ACHN (cell line): Measurements from ENCODE around the gene DNAH2.
"Not testable (repeated sequence)": the region's sequence is repeated elsewhere in the genome, so short reads cannot be mapped to it uniquely, and the experiment has no call there.

Experiments
- DNase-seq: peaks from one replicate; pipeline ENCODE4 v3.0.0-alpha.2; 2015
- in situ Hi-C: cut with HindIII; loops from 2 replicates; pipeline ENCODE4 v1.10.0; 2017; ENCODE audit warnings: low sequenced_read_pairs, low pct_ligation_motif_present, low pct_unique_long_range_greater_than_20kb

Gene DNAH2

DNA sequence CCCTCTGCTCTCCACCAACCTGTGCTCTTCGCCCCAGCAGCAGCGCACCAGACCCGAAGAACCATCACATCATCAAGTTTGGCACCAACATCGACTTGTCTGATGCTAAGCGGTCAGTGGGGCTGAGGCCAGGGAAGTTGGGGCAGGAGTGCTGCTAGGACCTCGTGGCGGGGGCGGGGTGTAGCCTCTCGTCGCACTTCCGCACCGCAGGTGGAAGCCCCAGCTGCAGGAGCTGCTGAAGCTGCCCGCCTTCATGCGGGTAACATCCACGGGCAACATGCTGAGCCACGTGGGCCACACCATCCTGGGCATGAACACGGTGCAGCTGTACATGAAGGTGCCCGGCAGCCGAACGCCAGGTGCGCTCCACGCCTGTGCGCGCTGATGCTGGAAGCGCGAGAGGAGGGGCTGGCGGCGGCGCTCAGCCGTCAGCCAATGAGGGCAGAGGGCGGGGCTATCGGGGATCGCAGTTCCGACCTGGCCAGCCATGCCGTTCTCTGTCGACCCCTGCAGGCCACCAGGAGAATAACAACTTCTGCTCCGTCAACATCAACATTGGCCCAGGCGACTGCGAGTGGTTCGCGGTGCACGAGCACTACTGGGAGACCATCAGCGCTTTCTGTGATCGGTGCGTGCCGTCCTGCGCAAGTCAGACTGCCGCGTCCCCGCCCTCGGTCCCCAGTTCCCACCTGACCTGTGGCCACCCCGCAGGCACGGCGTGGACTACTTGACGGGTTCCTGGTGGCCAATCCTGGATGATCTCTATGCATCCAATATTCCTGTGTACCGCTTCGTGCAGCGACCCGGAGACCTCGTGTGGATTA, 134.1 kb downstream of the DNAH2 start:
- in situ Hi-C loops, result no loop called here

DNA sequence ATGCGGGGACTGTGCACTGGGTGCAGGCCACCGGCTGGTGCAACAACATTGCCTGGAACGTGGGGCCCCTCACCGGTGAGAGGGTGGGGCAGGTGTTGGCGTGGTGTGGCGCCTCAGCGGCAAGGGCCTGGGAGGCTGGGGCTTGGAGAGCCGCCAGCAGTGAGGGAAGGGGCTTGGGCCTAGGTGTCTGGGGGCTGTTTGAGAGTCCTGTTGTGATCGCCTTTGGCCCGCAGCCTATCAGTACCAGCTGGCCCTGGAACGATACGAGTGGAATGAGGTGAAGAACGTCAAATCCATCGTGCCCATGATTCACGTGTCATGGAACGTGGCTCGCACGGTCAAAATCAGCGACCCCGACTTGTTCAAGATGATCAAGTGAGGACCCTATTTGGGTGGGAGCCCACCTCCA, 134.7 kb downstream of the DNAH2 start:
- in situ Hi-C loops, result no loop called here
- no peak for DNase-seq

More for the DNA sequence above, 134.1 kb downstream of the DNAH2 start:
- DNase-seq, result peak; percentile 90

DNA sequence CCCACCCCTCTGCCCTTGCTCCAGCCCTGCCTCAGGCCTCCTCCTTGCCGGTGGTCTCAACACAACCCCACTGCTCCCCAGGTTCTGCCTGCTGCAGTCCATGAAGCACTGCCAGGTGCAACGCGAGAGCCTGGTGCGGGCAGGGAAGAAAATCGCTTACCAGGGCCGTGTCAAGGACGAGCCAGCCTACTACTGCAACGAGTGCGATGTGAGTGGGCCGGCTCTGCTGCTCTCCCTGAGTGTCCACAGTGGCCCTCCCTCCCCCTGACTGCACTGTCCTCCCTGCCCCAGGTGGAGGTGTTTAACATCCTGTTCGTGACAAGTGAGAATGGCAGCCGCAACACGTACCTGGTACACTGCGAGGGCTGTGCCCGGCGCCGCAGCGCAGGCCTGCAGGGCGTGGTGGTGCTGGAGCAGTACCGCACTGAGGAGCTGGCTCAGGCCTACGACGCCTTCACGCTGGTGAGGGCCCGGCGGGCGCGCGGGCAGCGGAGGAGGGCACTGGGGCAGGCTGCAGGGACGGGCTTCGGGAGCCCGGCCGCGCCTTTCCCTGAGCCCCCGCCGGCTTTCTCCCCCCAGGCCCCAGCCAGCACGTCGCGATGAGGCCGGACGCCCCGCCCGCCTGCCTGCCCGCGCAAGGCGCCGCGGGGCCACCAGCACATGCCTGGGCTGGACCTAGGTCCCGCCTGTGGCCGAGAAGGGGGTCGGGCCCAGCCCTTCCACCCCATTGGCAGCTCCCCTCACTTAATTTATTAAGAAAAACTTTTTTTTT, 135.6 kb downstream of the DNAH2 start:
- in situ Hi-C loops, result no loop called here
- no peak for DNase-seq

DNA sequence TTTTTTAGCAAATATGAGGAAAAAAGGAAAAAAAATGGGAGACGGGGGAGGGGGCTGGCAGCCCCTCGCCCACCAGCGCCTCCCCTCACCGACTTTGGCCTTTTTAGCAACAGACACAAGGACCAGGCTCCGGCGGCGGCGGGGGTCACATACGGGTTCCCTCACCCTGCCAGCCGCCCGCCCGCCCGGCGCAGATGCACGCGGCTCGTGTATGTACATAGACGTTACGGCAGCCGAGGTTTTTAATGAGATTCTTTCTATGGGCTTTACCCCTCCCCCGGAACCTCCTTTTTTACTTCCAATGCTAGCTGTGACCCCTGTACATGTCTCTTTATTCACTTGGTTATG, 136.1 kb downstream of the DNAH2 start:
- DNase-seq, result no peak
- in situ Hi-C loops, result no loop called here

DNA sequence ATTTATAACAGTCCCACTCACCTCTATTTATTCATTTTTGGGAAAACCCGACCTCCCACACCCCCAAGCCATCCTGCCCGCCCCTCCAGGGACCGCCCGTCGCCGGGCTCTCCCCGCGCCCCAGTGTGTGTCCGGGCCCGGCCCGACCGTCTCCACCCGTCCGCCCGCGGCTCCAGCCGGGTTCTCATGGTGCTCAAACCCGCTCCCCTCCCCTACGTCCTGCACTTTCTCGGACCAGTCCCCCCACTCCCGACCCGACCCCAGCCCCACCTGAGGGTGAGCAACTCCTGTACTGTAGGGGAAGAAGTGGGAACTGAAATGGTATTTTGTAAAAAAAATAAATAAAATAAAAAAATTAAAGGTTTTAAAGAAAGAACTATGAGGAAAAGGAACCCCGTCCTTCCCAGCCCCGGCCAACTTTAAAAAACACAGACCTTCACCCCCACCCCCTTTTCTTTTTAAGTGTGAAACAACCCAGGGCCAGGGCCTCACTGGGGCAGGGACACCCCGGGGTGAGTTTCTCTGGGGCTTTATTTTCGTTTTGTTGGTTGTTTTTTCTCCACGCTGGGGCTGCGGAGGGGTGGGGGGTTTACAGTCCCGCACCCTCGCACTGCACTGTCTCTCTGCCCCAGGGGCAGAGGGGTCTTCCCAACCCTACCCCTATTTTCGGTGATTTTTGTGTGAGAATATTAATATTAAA, 136.7 kb downstream of the DNAH2 start:
- no peak for DNase-seq
- in situ Hi-C loops, result no loop called here

DNA sequence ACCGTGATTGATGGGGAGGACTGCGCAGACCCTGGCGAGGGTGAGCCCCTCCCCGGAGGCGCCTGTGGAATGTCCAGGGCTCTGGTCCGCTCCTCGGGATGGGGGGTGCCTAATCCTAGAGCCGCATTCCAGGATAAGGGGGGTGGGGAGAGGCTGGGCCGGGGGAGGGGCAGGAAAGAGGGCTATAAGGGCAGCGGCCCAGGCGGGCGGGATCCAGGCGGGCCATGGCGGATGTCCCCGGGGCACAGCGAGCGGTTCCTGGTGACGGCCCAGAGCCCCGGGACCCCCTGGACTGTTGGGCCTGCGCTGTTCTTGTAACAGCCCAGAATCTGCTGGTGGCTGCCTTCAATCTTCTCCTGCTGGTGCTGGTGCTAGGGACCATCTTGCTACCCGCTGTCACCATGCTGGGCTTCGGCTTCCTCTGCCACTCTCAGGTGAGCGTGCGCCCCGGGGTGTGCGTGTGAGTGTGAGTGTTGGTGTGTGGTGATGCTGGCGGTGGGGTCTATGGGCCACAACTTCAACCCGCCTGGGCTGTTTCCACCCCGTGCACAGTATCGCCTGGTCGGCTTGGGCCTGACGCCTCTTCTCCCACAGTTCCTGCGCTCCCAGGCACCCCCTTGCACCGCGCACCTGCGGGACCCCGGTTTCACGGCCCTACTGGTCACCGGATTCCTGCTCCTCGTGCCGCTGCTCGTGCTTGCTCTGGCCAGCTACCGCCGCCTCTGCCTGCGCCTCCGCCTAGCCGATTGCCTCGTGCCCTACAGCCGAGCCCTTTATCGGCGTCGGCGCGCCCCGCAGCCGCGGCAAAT, 137.5 kb downstream of the DNAH2 start, which contains the start of gene TMEM88:
TMEM88 (plus strand) TSS at position 216 of the 809 bp plus-strand sequence; CDS start at position 225, 9 bp downstream.
- DNase-seq, result no peak
- in situ Hi-C loops, result no loop called here

DNA sequence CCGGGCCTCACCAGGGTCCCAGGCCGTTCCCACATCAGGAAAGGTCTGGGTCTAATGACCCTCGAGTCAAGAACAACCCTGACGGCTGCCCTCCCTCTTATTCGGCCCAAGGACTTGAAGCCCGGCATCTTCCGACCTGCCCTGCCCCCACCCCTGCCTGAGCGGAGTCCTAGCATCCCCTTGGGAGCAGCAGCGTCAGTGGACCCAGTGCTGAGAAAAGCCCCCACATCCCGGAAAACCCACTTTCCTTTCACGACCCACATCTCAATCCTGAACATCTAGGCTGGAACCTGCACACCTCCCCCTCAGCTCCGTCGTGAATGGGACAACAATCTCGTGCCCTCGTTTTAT, 138.1 kb downstream of the DNAH2 start:
- DNase-seq, result no peak
- in situ Hi-C loops, result no loop called here

DNA sequence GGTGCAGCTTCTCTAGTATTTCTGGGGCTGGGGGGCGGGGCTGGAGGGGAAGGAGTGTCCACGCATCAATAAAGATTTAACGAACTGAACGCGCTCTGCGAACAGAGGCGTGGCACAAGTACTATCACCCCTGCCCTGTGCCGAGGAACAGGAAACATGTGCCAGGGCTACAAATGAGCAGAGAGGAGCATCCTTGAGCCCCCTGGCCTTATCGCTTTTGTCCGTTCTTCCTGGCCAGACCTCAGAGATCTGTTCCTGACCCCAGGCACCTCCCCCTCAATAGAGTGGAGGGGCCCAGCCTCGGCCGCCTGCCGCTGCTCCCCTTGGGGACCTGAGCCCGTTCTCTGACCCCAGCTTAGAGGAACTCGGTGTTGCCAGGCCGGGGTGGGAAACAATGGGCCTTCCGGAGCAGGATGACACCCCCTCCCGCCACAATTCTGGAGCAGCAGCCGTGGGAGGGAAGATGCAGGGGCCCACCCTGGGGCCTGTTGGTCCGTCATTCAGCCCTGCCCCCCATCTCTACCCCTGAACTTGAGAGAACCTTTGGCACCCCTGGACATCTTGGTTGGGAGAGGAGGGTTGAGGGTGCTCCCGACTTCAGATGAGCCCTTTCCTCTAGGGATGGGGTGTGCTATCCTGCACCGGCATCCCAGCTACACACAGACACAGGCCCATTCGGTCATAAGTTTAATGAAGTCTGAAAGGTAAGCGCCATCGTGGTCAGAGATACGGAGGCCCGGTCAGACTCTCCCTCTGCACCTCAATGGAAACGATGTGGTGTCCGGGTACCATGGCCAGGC, 138.7 kb downstream of the DNAH2 start:
- no peak for DNase-seq
- in situ Hi-C loops, result no loop called here

DNA sequence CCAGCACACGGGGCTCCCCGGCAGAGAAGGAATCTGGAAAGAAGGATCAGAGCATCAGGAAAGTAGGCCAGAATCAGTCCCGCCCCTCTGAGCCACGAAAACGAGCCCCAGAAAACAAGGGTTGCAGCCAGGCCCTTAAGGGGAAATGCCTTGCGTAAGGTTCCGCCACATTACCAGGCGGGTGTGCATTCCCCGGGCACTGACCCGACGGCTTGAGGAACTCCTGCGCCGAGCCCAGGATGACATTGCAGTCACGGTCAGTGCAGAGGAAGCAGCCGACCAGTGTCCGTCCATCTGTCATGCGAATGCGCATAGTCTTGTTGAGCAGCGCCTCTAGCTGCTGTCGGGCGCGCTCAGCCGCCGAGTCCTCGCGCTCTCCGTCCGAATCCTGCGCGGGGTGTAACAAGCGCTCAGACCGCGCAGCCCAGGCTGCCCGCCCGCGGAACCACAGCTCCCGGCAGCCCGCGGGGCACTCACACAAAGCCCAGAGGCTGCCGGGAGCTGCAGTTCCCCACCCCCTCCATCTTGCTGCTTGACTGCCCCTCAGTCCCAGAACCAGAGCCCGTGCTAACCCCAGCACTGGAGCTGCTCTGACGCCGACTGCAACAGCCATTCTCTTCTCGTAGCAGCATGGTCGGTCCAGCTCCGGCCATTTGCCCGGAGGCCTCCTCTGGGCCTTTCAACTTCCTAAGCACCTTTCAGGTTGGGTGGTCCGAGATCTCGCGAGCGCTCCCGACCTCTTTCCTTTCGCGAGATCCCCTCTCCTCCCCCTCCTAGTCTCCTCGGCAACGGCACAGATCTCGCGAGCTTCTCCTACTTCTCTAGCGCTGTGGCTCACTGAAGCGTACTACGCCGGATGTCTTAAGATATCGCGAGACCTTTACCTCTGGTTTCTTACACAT, 139.5 kb downstream of the DNAH2 start, which contains the start of gene NAA38:
NAA38 (minus strand) TSS at position 749 of the 902 bp plus-strand sequence; CDS start at position 653, 96 bp downstream.
- DNase-seq, result peak; percentile 100
- in situ Hi-C loops, result no loop called here

DNA sequence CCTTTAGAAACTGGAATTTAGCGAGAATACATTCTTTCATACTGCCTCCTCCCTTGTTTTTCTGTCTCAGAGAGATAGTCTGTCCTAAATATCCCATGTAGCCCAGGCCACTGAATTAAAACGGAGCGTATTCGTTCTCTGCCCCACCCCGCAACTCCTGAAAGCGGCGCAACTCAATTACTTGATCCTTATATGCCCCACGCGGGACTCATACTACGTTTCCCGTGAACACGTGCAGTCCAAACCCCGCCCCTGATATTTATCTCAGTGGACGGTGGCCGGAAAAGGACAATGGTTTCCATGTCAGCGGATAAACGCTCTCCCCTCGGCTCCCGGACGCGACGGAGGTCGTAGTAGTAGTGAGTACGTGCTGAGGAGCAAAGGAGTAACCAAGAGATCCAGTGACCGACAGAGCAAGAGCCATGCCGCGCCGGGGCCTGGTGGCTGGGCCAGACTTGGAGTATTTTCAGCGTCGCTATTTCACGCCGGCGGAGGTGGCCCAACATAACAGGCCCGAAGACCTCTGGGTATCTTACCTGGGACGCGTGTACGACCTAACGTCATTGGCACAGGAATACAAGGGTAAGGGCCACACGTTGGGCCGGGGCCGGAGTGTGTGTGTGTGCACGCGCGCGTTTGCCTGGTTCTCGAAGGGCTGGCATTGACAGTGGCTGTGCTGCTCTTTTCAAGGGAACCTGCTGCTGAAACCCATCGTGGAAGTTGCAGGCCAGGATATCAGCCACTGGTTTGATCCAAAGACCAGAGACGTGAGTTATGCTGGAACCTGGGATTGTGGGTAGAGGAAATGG, 140.4 kb downstream of the DNAH2 start, which contains the start of gene CYB5D1:
CYB5D1 (plus strand) TSS at position 291 of the 809 bp plus-strand sequence; CDS start at position 423, 132 bp downstream.
- in situ Hi-C loops, result no loop called here
- DNase-seq, result peak; percentile 94

DNA sequence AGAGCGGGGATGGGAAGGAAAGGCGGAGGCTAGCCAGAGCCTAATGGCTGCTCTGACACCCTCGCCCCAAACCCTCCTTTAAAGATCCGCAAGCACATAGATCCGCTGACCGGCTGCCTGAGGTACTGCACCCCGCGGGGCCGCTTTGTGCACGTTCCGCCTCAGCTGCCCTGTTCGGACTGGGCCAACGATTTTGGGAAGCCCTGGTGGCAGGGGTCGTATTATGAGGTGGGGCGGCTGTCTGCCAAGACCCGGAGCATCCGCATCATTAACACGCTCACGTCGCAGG, 140.9 kb downstream of the DNAH2 start:
- DNase-seq, result peak; percentile 77
- in situ Hi-C loops, result no loop called here

DNA sequence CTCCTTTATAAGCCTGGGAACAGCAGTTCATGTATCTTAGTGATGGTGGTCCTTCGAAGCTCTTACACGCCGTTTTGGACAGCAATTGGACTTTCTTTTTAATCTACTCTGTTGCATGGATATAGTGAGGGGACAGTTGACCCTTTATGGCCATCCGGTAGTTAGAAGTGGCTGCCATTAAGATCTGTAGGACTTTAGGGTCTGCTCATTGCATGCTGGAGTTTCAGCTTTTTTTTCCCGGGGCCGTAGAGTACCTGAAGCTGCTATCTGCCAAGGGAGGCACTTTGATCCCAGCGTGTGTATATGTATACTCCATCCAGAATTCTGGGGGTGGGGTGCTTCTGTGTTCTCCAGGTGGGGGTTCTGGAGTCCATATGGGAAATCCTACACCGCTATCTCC, 141.5 kb downstream of the DNAH2 start:
- no peak for DNase-seq
- in situ Hi-C loops, result no loop called here

DNA sequence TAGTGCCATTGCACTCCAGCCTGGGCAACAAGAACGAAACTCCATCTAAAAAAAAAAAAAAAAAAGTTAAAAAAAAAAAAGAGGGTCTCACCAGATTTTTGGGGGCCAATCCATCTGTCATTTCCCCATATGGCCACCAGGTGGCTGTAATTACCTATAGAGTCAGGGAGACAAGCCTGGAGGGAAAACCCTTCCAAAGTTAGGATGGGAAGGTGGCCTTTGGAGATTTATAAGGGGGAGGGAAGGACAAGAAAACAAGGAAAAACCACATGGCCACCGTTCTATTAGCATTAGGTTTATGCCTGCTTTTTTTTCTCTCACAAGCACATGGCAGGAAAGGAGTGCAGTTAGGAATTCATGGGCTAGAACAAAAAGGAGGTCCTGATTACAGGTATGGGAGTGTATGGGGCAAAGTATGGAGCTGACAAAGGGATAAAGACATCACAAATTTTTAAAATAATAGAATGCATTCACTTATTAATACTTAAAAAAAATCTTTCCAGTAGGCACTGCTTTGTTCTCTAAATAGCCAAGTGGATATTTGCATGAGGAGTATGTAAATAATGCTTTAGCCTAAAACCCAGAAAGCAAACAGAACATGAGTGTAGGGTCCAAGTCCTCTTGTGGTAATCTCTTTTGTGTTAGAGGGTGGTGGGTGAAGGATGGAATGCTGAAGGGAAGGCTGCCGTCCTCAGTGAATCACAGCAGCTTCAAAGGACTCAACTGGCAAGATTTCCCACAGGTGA, 145.3 kb downstream of the DNAH2 start:
- peak; percentile 59 for DNase-seq
- in situ Hi-C loops, result no loop called here

DNA sequence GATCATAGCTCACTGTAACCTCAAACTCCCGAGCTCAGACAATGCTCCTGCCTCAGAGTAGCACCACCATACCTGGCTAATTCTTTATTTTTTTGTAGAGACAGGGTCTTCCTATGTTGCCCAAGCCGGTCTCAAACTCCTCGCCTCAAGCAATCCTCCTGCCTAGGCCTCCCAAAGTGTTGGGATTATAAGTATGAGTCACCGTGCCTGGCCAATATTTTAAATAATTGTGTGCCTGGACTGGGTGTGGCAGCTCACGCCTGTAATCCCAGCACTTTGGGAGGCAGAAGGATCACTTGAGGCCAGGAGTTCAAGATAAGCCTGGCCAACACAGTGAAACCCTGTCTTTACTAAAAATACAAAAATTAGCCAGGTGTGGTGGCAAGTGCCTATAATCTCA, 146.8 kb downstream of the DNAH2 start:
- in situ Hi-C loops, DNase-seq: not testable (repeated sequence)

DNA sequence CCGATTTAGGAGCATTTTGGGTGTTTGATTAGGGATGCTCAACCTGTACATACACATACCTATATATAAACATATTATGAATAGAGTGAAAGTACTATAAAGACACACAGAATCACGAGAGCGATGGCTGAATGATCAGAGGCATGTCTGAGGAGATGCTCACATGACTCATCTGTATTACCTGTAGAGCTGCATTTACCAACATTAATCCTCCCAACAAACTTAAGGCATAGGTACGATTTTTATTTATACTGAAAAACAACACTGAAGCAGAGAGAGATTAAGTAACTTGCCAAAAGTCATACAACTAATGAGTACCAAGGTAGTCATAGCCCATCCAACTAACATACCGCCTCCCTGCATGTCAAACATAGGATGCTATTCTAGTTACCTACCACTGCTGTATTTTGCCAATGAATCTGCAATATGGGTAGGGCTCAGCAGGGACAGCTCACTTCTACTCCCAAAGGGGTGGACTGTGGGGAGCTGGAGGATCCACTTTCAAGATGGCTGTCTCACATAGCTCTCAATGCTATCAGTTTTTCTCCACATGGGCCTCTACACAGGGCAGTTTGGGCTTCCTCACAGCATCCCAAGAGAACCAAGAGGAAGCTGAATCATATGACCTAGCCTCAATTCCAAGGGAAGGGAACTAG, 147.6 kb downstream of the DNAH2 start:
- in situ Hi-C loops, result no loop called here

More for the DNA sequence above, 147.6 kb downstream of the DNAH2 start:
- no peak for DNase-seq
